Right cardiac atrium (tissue), 5 donors: ENCODE data around the gene LMNA. TPM values are rescaled to one million over a fixed set of nuclear protein-coding genes. Genes with fewer than 3 reads are reported as not detected.

Source experiments
- ATAC-seq, 2 donors: fragments of 200-7000 bp; cut with Tn5 transposase; one replicate each; pipeline versions ENCODE4 v1.8.0 to v1.9.1; 2020; ENCODE audit warnings: moderate library complexity in 2 of 2, mild to moderate bottlenecking in 1 of 2
- DNase-seq, 3 donors: peaks; one replicate each; pipeline ENCODE4 v3.0.0-alpha.2; 2020
- H3K27ac ChIP-seq: one replicate; pipeline ENCODE4 v1.5.1; 2013; ENCODE audit warnings: mild to moderate bottlenecking, low read length, control low read depth, moderate library complexity
- H3K27me3 ChIP-seq: one replicate; pipeline ENCODE4 v1.6.1; 2013; ENCODE audit not compliant: control insufficient read depth, insufficient read depth
- H3K4me1 ChIP-seq: one replicate; pipeline ENCODE4 v1.6.1; 2013; ENCODE audit warnings: low read length; ENCODE audit not compliant: control insufficient read depth, insufficient read depth
- H3K4me3 ChIP-seq: one replicate; pipeline ENCODE4 v1.5.1; 2013; ENCODE audit warnings: low read length, control low read depth
- H3K9me3 ChIP-seq: one replicate; pipeline ENCODE4 v1.6.1; 2013; ENCODE audit warnings: low read length; ENCODE audit not compliant: control insufficient read depth
- WGBS: extraction: QIAGEN DNeasy Blood & Tissue Kit; methylation state at CpG from one replicate; pipeline ENCODE4 v1.1.7; 2013; 5-methylcytosine and 5-hydroxymethylcytosine counted together
- intact Hi-C, 4 donors: fragments of 100-400 bp; cut with DNase I; formaldehyde crosslinking; loops; one replicate each; pipeline versions ENCODE4 v1.11.0 to v1.14.0; 2022 to 2023
- polyA plus RNA-seq: library from polyadenylated mRNA; stranded (reverse); fragments of 200-250 nt; gene quantifications from one replicate; pipeline ENCODE4 v1.2.3, GENCODE V29; 2013
- total RNA-seq, 4 donors: library from RNA; stranded (reverse); fragmentation: NEBNext Ultra II Directional; extraction: Animal tissue kit (Norgen Biotek cat#: 25700); gene quantifications; one replicate each; pipeline ENCODE4 v1.2.1, GENCODE V29; 2021
- donor health status: healthy with polysubstance abuse.
- donor health status: DM: no; HTN: yes; CAD: no.
- donor health status: DM: no; HTN: no; CAD: no.
- donor health status: DM: no; HTN: yes; CAD: no; lungs with severe emphysema.
- donor health status: DM: yes; HTN: yes; CAD: no.

LMNA gene
- total and polyA plus RNA-seq, 5 donors, result 238 to 451 (median 272) TPM

GRCh38 chr1:156129687-156130577, 15.4 kb downstream of the LMNA start:
- 27% methylated on average over 7 of the region's 7 CpGs for WGBS
- peak overlapping the region; percentile 96 for H3K27ac ChIP-seq
- no peaks in the 10 kb centered on the region for H3K27me3 ChIP-seq
- no peak overlapping the region for H3K4me3 ChIP-seq
- DNase-seq (peak; percentile 91 to 94 (median 91)), ATAC-seq (peak; percentile 72 to 74)
- no peaks in the 10 kb centered on the region for H3K9me3 ChIP-seq
- H3K4me1 ChIP-seq, result peaks cover 32% of the 10 kb centered on the region
- intact Hi-C loops, result loop anchor here (2.0 to 5.0 kb wide), 2 partner anchors 33 kb away; no protein-coding TSS in a partner anchor

- DNase-seq (no peak), ATAC-seq (no peak)
- Histone ChIP-seq H3K4me3 (no peak overlapping the region), H3K4me1 (peaks cover 29% of the 10 kb centered on the region), H3K27me3 (no peaks in the 10 kb centered on the region), H3K27ac (peak overlapping the region; percentile 31), H3K9me3 (no peaks in the 10 kb centered on the region)
- intact Hi-C loops, result loop anchor here (2.0 to 5.0 kb wide), 2 partner anchors 33 to 34 kb away; no protein-coding TSS in a partner anchor
- WGBS, result 77% methylated on average over 6 of the region's 6 CpGs
These were observed 16.0 kb downstream of the LMNA start for GRCh38 chr1:156130578-156130942.

- intact Hi-C loops, result loop anchor here in 1 of 4 donors (5.0 kb wide), 2 partner anchors 38 to 87 kb away; no protein-coding TSS in a partner anchor
- DNase-seq (no peak), ATAC-seq (no peak)
- Histone ChIP-seq H3K4me3 (no peak overlapping the region), H3K27ac (no peak overlapping the region), H3K4me1 (peaks cover 3% of the 10 kb centered on the region), H3K27me3 (no peaks in the 10 kb centered on the region), H3K9me3 (no peaks in the 10 kb centered on the region)
- 87% methylated on average over 18 of the region's 18 CpGs for WGBS
These were observed 20.4 kb downstream of the LMNA start for GRCh38 chr1:156134716-156135435.

- Histone ChIP-seq H3K9me3 (no peaks in the 10 kb centered on the region), H3K4me3 (no peak overlapping the region), H3K27ac (no peak overlapping the region), H3K4me1 (no peaks in the 10 kb centered on the region), H3K27me3 (no peaks in the 10 kb centered on the region)
- intact Hi-C loops, result loop anchor here in 1 of 4 donors (5.0 kb wide), 1 partner anchor 86 kb away; no protein-coding TSS in a partner anchor
- ATAC-seq (no peak), DNase-seq (no peak)
- 90% methylated on average over 34 of the region's 34 CpGs for WGBS
These were observed 21.7 kb downstream of the LMNA start for GRCh38 chr1:156135930-156136871.

- 78% methylated on average over 12 of the region's 12 CpGs for WGBS
- intact Hi-C loops, result loop anchor here in 1 of 4 donors (5.0 kb wide), 1 partner anchor 85 kb away; no protein-coding TSS in a partner anchor
These were observed 22.5 kb downstream of the LMNA start for GRCh38 chr1:156136970-156137483.

GRCh38 chr1:156138458-156138867, 24.0 kb downstream of the LMNA start:
- Histone ChIP-seq H3K4me1 (no peaks in the 10 kb centered on the region), H3K4me3 (no peak overlapping the region), H3K27me3 (no peaks in the 10 kb centered on the region), H3K9me3 (no peaks in the 10 kb centered on the region), H3K27ac (no peak overlapping the region)
- WGBS, result 86% methylated on average over 22 of the region's 22 CpGs
- no peak for ATAC-seq
- DNase-seq, result no peak
- intact Hi-C loops, result loop anchor here in 1 of 4 donors (5.0 kb wide), 1 partner anchor 84 kb away; no protein-coding TSS in a partner anchor

More at GRCh38 chr1:156136970-156137483, 22.5 kb downstream of the LMNA start:
- Histone ChIP-seq H3K9me3 (no peaks in the 10 kb centered on the region), H3K27ac (no peak overlapping the region), H3K4me1 (no peaks in the 10 kb centered on the region), H3K27me3 (no peaks in the 10 kb centered on the region), H3K4me3 (no peak overlapping the region)
- no peak for ATAC-seq
- DNase-seq, result no peak

- H3K4me1 ChIP-seq, result no peaks in the 10 kb centered on the region
- peak; percentile 35 to 41 for ATAC-seq
- intact Hi-C loops, result no loop called here
- H3K4me3 ChIP-seq, result no peak overlapping the region
- no peaks in the 10 kb centered on the region for H3K9me3 ChIP-seq
- no peaks in the 10 kb centered on the region for H3K27me3 ChIP-seq
- peak in 2 of 3 donors; percentile 76 to 80 for DNase-seq
- 42% methylated on average over 20 of the region's 20 CpGs for WGBS
- H3K27ac ChIP-seq, result no peak overlapping the region
These were observed 26.6 kb downstream of the LMNA start for GRCh38 chr1:156140879-156141707.

- peak overlapping the region; percentile 11 for H3K27ac ChIP-seq
- intact Hi-C loops, result no loop called here
- 61% methylated on average over 11 of the region's 11 CpGs for WGBS
- DNase-seq (peak in 1 of 3 donors; percentile 16), ATAC-seq (no peak)
- H3K9me3 ChIP-seq, result no peaks in the 10 kb centered on the region
- H3K27me3 ChIP-seq, result no peaks in the 10 kb centered on the region
- H3K4me3 ChIP-seq, result no peak overlapping the region
- H3K4me1 ChIP-seq, result peaks cover 3% of the 10 kb centered on the region
These were observed 29.4 kb downstream of the LMNA start for GRCh38 chr1:156143765-156144489.

- DNase-seq (peak in 1 of 3 donors; percentile 25), ATAC-seq (no peak)
- no peaks in the 10 kb centered on the region for H3K9me3 ChIP-seq
- intact Hi-C loops, result loop anchor here in 2 of 4 donors (5.0 kb wide), 1 partner anchor 83 kb away; no protein-coding TSS in a partner anchor
- H3K27ac ChIP-seq, result no peak overlapping the region
- no peak overlapping the region for H3K4me3 ChIP-seq
- WGBS, result 59% methylated on average over 5 of the region's 5 CpGs
- no peaks in the 10 kb centered on the region for H3K27me3 ChIP-seq
- peaks cover 3% of the 10 kb centered on the region for H3K4me1 ChIP-seq
These were observed 30.2 kb downstream of the LMNA start for GRCh38 chr1:156144742-156145141.
